Panc1 (cell line): ENCODE measurements around the gene SHC1. TPM values are rescaled to one million over a fixed set of nuclear protein-coding genes. Genes with fewer than 3 reads are reported as not detected.

ENCODE experiments used
- ATAC-seq: fragments of 200-7000 bp; cut with Tn5 transposase; 2 replicates; pipeline ENCODE4 v1.9.1; 2020; ENCODE audit warnings: mild to moderate bottlenecking, moderate library complexity
- BruUV-seq: library from RNA; stranded (reverse); fragments of 400-500 nt; replicated peaks from 2 replicates; lab custom pipeline; 2021; lab: Mats Ljungman, UMichigan
- CTCF ChIA-PET: fragments of 300-600 bp; sonication (Branson Sonifier 250); formaldehyde crosslinking; loops from one replicate; lab custom pipeline; 2022; ENCODE audit warnings: antibody characterized with exemption; lab: Charles Lee
- POLR2A ChIA-PET: fragments of 300-600 bp; sonication (Branson Sonifier 250); formaldehyde crosslinking; loops from one replicate; lab custom pipeline; 2022; ENCODE audit warnings: antibody characterized with exemption; lab: Charles Lee
- DNase-seq: peaks from one replicate; pipeline ENCODE4 v3.0.0-alpha.2; 2010; ENCODE audit warnings: low read depth, low spot score
- H3K27ac ChIP-seq: 2 replicates; pipeline ENCODE4 v1.5.1; 2011; ENCODE audit warnings: mild to moderate bottlenecking, low read length, inconsistent platforms
- H3K27me3 ChIP-seq: fragments of 200-500 bp; sonication (Bioruptor generic); 2 replicates; pipeline ENCODE4 v1.6.0; 2014; ENCODE audit warnings: low read length, inconsistent platforms; ENCODE audit not compliant: control insufficient read depth, insufficient read depth
- H3K36me3 ChIP-seq: fragments of 200-500 bp; sonication (Bioruptor generic); 2 replicates; pipeline ENCODE4 v1.5.1; 2014; ENCODE audit warnings: inconsistent platforms, mild to moderate bottlenecking, low read length, moderate library complexity; ENCODE audit not compliant: control insufficient read depth, insufficient read depth
- H3K4me1 ChIP-seq: 2 replicates; pipeline ENCODE4 v1.5.1; 2011; ENCODE audit warnings: inconsistent platforms, mild to moderate bottlenecking, low read length, moderate library complexity; ENCODE audit not compliant: control insufficient read depth, insufficient read depth
- H3K4me3 ChIP-seq, 2 experiments: 2 replicates each; pipeline ENCODE4 v1.5.1; 2011 to 2012; ENCODE audit warnings: low read depth in 2 of 2, low read length in 2 of 2, mild to moderate bottlenecking in 2 of 2, inconsistent platforms in 1 of 2, moderate library complexity in 1 of 2
- H3K9me3 ChIP-seq: fragments of 200-500 bp; sonication (Bioruptor generic); 2 replicates; pipeline ENCODE4 v1.5.1; 2014; ENCODE audit warnings: low read depth, mild to moderate bottlenecking, inconsistent platforms, low read length, moderate library complexity; ENCODE audit not compliant: control insufficient read depth, insufficient read depth
- CTCF ChIP-seq: fragments of 450-650 bp; IDR thresholded peaks from 2 replicates; pipeline ENCODE4 v1.5.1; 2017; ENCODE audit warnings: mild to moderate bottlenecking
- POLR2AphosphoS5 ChIP-seq: IDR thresholded peaks from 2 replicates; pipeline ENCODE4 v1.6.1; 2012; ENCODE audit warnings: mild to moderate bottlenecking, low read depth, low read length, moderate library complexity
- SIN3A ChIP-seq: IDR thresholded peaks from 2 replicates; pipeline ENCODE4 v1.6.1; 2012; ENCODE audit warnings: low read depth, mild to moderate bottlenecking, low read length, moderate library complexity, borderline replicate concordance; ENCODE audit not compliant: insufficient read depth
- TCF7L2 ChIP-seq: IDR thresholded peaks from 2 replicates; pipeline ENCODE4 v1.6.1; 2011; ENCODE audit warnings: mild to moderate bottlenecking, low read depth, low read length, inconsistent platforms
- in situ Hi-C: cut with HindIII; loops from 2 replicates; pipeline ENCODE4 v1.10.0; 2016; ENCODE audit warnings: low sequenced_read_pairs, low pct_unique_long_range_greater_than_20kb
- intact Hi-C: fragments of 100-400 bp; cut with micrococcal nuclease; formaldehyde crosslinking; loops from one replicate; pipeline ENCODE4 v1.10.0; 2022; ENCODE audit not compliant: unreplicated experiment
- total RNA-seq: library from RNA; stranded (reverse); gene quantifications from one replicate; pipeline ENCODE4 v1.2.1, GENCODE V29; 2021; ENCODE audit not compliant: unreplicated experiment
- TF ChIP-seq, protein P1 (sequence below), 2 experiments: IDR thresholded peaks; 2 replicates each; pipeline ENCODE4 v1.6.1; 2011 to 2012; ENCODE audit warnings: low read depth in 2 of 2, control low read depth in 1 of 2, low read length in 1 of 2, mild to moderate bottlenecking in 1 of 2, moderate library complexity in 1 of 2; ENCODE audit not compliant: insufficient read depth in 1 of 2

The SHC1 gene
- total RNA-seq, 1 experiment from 2014 or later, result 373 TPM

DNA sequence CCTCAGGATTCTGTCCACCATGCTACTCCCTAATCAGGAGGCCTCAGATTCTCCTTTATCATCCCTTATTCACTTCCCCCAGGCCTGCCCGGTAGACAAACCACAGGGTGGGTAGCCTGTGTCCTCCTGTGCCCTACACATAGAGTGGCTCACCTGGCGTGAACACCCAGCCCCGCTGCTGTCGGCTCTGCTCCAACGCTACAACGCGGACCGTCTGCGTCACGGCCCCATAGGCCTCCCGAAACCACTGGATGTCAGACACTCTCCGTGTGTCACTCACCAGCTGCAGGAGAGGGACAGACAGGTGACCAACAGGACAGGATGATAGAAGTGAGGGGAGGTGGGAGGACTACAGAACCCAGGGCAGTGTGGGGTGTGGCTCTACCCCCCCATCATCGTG, 44.3 kb downstream of the SHC1 start:
- no peak overlapping the region for H3K4me3 ChIP-seq
- POLR2A ChIA-PET, result no interaction called here
- no peak for ATAC-seq

GRCh38 chr1:154925335-154926170, 45.0 kb downstream of the SHC1 start:
- Histone ChIP-seq H3K27ac (no peak overlapping the region), H3K27me3 (no peaks in the 10 kb centered on the region), H3K4me3 (no peak overlapping the region), H3K36me3 (no peaks in the 10 kb centered on the region), H3K9me3 (no peaks in the 10 kb centered on the region), H3K4me1 (no peaks in the 10 kb centered on the region)
- intact Hi-C loops, result no loop called here
- DNase-seq, result no peak
- TF ChIP-seq POLR2AphosphoS5, result no peak
- TF ChIP-seq CTCF, result no peak
- no peak for TF ChIP-seq SIN3A
- TF ChIP-seq, protein P1, sequence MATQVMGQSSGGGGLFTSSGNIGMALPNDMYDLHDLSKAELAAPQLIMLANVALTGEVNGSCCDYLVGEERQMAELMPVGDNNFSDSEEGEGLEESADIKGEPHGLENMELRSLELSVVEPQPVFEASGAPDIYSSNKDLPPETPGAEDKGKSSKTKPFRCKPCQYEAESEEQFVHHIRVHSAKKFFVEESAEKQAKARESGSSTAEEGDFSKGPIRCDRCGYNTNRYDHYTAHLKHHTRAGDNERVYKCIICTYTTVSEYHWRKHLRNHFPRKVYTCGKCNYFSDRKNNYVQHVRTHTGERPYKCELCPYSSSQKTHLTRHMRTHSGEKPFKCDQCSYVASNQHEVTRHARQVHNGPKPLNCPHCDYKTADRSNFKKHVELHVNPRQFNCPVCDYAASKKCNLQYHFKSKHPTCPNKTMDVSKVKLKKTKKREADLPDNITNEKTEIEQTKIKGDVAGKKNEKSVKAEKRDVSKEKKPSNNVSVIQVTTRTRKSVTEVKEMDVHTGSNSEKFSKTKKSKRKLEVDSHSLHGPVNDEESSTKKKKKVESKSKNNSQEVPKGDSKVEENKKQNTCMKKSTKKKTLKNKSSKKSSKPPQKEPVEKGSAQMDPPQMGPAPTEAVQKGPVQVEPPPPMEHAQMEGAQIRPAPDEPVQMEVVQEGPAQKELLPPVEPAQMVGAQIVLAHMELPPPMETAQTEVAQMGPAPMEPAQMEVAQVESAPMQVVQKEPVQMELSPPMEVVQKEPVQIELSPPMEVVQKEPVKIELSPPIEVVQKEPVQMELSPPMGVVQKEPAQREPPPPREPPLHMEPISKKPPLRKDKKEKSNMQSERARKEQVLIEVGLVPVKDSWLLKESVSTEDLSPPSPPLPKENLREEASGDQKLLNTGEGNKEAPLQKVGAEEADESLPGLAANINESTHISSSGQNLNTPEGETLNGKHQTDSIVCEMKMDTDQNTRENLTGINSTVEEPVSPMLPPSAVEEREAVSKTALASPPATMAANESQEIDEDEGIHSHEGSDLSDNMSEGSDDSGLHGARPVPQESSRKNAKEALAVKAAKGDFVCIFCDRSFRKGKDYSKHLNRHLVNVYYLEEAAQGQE (IDR thresholded peaks at IDR 0.05; ENCODE audit: insufficient read depth in 1 of 2, low read depth in 2 of 2, low read length in 1 of 2), result no peak
- TF ChIP-seq TCF7L2, result no peak
- in situ Hi-C loops, result no loop called here
- ATAC-seq, result no peak
- ChIA-PET CTCF (no interaction called here), POLR2A (no interaction called here)
- BruUV-seq, result no TSS peak

More for the DNA sequence above, 44.3 kb downstream of the SHC1 start:
- no peaks in the 10 kb centered on the region for H3K36me3 ChIP-seq
- no peak overlapping the region for H3K27ac ChIP-seq
- no peak for DNase-seq
- no peak for TF ChIP-seq SIN3A
- TF ChIP-seq, protein P1 (IDR thresholded peaks at IDR 0.05; ENCODE audit: insufficient read depth in 1 of 2, low read depth in 2 of 2, low read length in 1 of 2), result no peak
- TF ChIP-seq POLR2AphosphoS5, result no peak
- no peak for TF ChIP-seq TCF7L2
- no peak for TF ChIP-seq CTCF
- CTCF ChIA-PET, result no interaction called here
- intact Hi-C loops (no loop called here), in situ Hi-C loops (no loop called here)
- no peaks in the 10 kb centered on the region for H3K4me1 ChIP-seq
- no peaks in the 10 kb centered on the region for H3K27me3 ChIP-seq
- H3K9me3 ChIP-seq, result no peaks in the 10 kb centered on the region
- BruUV-seq, result no TSS peak
